ENCODE results near the gene FLT4. TPM values are rescaled to one million over a fixed set of nuclear protein-coding genes. Genes with fewer than 3 reads are reported as not detected.

FLT4 gene
- total and polyA plus RNA-seq, 9 of the 15 experiments (the other 6 are each of a cell fraction or from before 2014, with no cell fraction given), result 0.01 to 0.42 (median 0.14) TPM; not detected in 2

DNA sequence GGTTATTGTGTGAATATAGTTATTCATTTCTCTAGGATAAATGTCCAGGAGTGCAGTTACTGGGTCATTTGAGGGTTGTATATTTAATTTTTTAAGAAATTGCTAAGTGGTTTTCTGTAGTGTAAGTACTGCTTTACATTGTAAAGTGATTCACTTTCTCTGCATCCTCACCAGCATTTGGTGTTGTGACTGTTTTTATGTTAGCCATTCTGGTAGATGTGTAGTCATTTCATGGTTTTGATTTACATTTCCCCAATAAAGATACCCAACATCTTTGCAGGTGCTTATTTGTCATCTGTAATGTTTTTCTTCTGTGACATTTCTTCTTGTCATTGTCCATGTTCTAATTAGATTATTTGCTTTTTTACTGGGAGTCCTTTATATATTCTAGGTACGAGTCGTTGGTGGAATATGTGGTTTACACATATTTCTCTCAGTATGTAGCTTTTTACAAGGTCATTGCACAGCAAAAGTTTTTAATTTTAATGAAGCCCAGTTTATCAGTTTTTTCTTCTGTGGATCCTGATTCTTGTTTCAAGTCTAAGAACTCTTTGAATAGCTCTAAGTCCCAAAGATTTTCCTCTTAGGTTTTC lies 92.1 kb downstream of the FLT4 start:
- Histone ChIP-seq H3K4me2 (ENCODE audit: insufficient read depth, low read length) (no peak overlapping the region), H3K4me3 (no peak overlapping the region), H3K4me1 (replicated peaks in 1 of 2; ENCODE audit: control insufficient read depth in 2 of 2, insufficient read depth in 2 of 2, low read length in 2 of 2) (peaks cover 41 to 67% of the 10 kb centered on the region in 2 experiments; a peak in 4 of 5 replicates), H3K27me3 (ENCODE audit: control insufficient read depth in 2 of 2, insufficient read depth in 2 of 2, low read length in 2 of 2) (no peaks in the 10 kb centered on the region), H3K79me2 (ENCODE audit: control insufficient read depth, insufficient read depth, low read length) (peaks cover 62% of the 10 kb centered on the region), H3K36me3 (ENCODE audit: control insufficient read depth, insufficient read depth, low read length) (peaks cover 41% of the 10 kb centered on the region; the same call in 2 of the 3 replicates), H3K9ac (ENCODE audit: insufficient read depth in 1 of 2, low read depth in 2 of 2, low read length in 2 of 2) (no peak overlapping the region), H2AFZ (ENCODE audit: low read depth, low read length) (no peak overlapping the region), H3K9me3 (replicated peaks; ENCODE audit: control insufficient read depth, insufficient read depth, low read depth, low read length) (no peaks in the 10 kb centered on the region), H3K9me1 (ENCODE audit: control insufficient read depth, insufficient read depth, low read length) (peaks cover 3% of the 10 kb centered on the region), H3K27ac (ENCODE audit: extremely low read depth, low read depth, low read length) (no peak overlapping the region), H4K20me1 (replicated peaks; ENCODE audit: control insufficient read depth, insufficient read depth, low read length) (no peaks in the 10 kb centered on the region)
- FAIRE-seq (no peak), ATAC-seq (no peak), DNase-seq (ENCODE audit: extremely low read depth in 1 of 4, low spot score in 3 of 4) (no peak)
- TF ChIP-seq ZC3H4 (CRISPR knock-in tag; IDR thresholded peaks at IDR 0.05; ENCODE audit: borderline replicate concordance) (no peak), RBM25 (IDR thresholded peaks at IDR 0.05; ENCODE audit: low read depth, low read length, severe bottlenecking) (peak; percentile 66)
- intact Hi-C loops (cut with micrococcal nuclease) (loop anchor here (5.0 to 10.0 kb wide), 2 partner anchors 47 to 60 kb away; no protein-coding TSS in a partner anchor), in situ Hi-C loops (cut with MboI) (no loop called here)
- WGBS (ENCODE audit: insufficient coverage, low coverage, missing lambda C conversion rate), result 96% methylated on average over 2 of the region's 2 CpGs
- ChIA-PET POLR2A (no interaction called here), CTCF (ENCODE audit: low intra/inter-chr PET ratio) (no interaction called here)
- BruUV-seq (replicated peaks), result no TSS peak

GRCh38 chr5:180555168-180555921 lies 94.1 kb downstream of the FLT4 start:
- Histone ChIP-seq H3K27me3 (ENCODE audit: control insufficient read depth in 2 of 2, insufficient read depth in 2 of 2, low read length in 2 of 2) (no peaks in the 10 kb centered on the region), H3K9me3 (replicated peaks; ENCODE audit: control insufficient read depth, insufficient read depth, low read depth, low read length) (no peaks in the 10 kb centered on the region), H3K36me3 (ENCODE audit: control insufficient read depth, insufficient read depth, low read length) (peaks cover 47% of the 10 kb centered on the region), H3K4me2 (ENCODE audit: insufficient read depth, low read length) (peak overlapping the region; percentile 56), H3K9ac (ENCODE audit: insufficient read depth in 1 of 2, low read depth in 2 of 2, low read length in 2 of 2) (peak overlapping the region in 1 of 2 experiments; percentile 30; a peak in 1 of 4 replicates), H2AFZ (ENCODE audit: low read depth, low read length) (no peak overlapping the region), H3K79me2 (ENCODE audit: control insufficient read depth, insufficient read depth, low read length) (peaks cover 49% of the 10 kb centered on the region), H4K20me1 (replicated peaks; ENCODE audit: control insufficient read depth, insufficient read depth, low read length) (no peaks in the 10 kb centered on the region), H3K9me1 (ENCODE audit: control insufficient read depth, insufficient read depth, low read length) (peaks cover 1% of the 10 kb centered on the region), H3K4me1 (replicated peaks in 1 of 2; ENCODE audit: control insufficient read depth in 2 of 2, insufficient read depth in 2 of 2, low read length in 2 of 2) (peaks cover 33 to 58% of the 10 kb centered on the region in 2 experiments; a peak in 4 of 5 replicates), H3K27ac (ENCODE audit: extremely low read depth, low read depth, low read length) (peak overlapping the region; percentile 72), H3K4me3 (no peak overlapping the region)
- ChIA-PET CTCF (ENCODE audit: low intra/inter-chr PET ratio) (no interaction called here), POLR2A (interaction anchor here (0.8 to 1.3 kb wide), 2 partner anchors 11 to 388 kb away, joined by 3 to 4 read pairs; no protein-coding TSS in a partner anchor)
- no TSS peak for BruUV-seq (replicated peaks)
- intact Hi-C loops (cut with micrococcal nuclease) (loop anchor here (5.0 to 10.0 kb wide), 2 partner anchors 49 to 58 kb away; no protein-coding TSS in a partner anchor), in situ Hi-C loops (cut with MboI) (no loop called here)
- FAIRE-seq, result peak; percentile 87
- peak; percentile 79 for ATAC-seq
- DNase-seq (ENCODE audit: extremely low read depth in 1 of 4, low spot score in 3 of 4), result peak; percentile 66 to 81 (median 72)
- WGBS (ENCODE audit: insufficient coverage, low coverage, missing lambda C conversion rate), result 2% methylated on average over 7 of the region's 7 CpGs
- TF ChIP-seq CC2D1A (IDR thresholded peaks at IDR 0.05) (peak; percentile 93), ESRRA (IDR thresholded peaks at IDR 0.05; ENCODE audit: borderline replicate concordance, low read depth) (peak; percentile 30; the same call in 1 of the 2 replicates), ZEB2 (IDR thresholded peaks at IDR 0.05) (peak; percentile 71; the same call in 1 of the 2 replicates), NFATC3 (IDR thresholded peaks at IDR 0.05) (peak; percentile 79; the same call in 1 of the 2 replicates), CTCFL (IDR thresholded peaks at IDR 0.05; ENCODE audit: borderline replicate concordance, insufficient read depth, low read depth, low read length, poor library complexity, severe bottlenecking) (no peak), DACH1 (IDR thresholded peaks at IDR 0.05; ENCODE audit: partially characterized antibody) (peak; percentile 23), TCF3 (CRISPR knock-in tag; IDR thresholded peaks at IDR 0.05) (peak; percentile 97), BCL6 (CRISPR knock-in tag; IDR thresholded peaks at IDR 0.05) (no peak), CREM (IDR thresholded peaks at IDR 0.05; ENCODE audit: low read depth) (peak; percentile 30; the same call in 1 of the 2 replicates), ZNF668 (CRISPR knock-in tag; IDR thresholded peaks at IDR 0.05) (no peak), MAFK (IDR thresholded peaks at IDR 0.05; ENCODE audit: low read length) (peak; percentile 23; the same call in 1 of the 2 replicates), XRCC4 (IDR thresholded peaks at IDR 0.05; ENCODE audit: extremely low read depth, insufficient read depth, insufficient read length) (no peak)
